ENCODE measurements around the gene HMCN2. TPM values are rescaled to one million over a fixed set of nuclear protein-coding genes. Genes with fewer than 3 reads are reported as not detected.

HMCN2 gene
- total and polyA plus RNA-seq, 2 of the 4 experiments (the other 2 are of a cell fraction): 0.02 TPM; not detected in 1

DNA sequence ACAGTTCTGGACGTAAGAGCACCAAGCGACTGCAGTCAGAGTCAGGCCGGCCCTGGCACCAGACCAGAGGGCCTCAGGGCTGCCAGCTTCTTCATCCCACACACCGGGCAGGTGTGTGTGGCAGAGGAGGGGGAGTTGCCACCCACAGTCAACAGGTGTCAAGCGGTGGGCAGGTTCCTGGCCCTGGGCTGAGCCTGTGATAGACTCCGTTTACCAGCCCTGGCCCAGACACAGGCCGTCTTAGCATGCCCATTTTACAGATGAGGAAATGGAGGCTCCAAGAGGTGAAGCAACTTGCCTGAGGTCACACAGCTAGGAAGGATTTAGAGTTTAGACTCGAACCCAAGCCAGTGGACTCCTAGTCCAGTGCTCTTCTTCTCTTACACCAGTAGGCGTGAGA is 71.8 kb downstream of the HMCN2 start:
- Histone ChIP-seq H3K9me3 (ENCODE audit: control insufficient read depth, insufficient read depth, low read length) (no peaks in the 10 kb centered on the region), H2AK5ac (ENCODE audit: low read depth, low read length) (no peak overlapping the region), H2AK9ac (replicated peaks; ENCODE audit: low read depth, low read length, poor library complexity) (no peak overlapping the region), H3K18ac (ENCODE audit: low read depth, low read length) (no peak overlapping the region), H3K27me3 (ENCODE audit: control insufficient read depth, insufficient read depth, low read length) (peaks cover 28% of the 10 kb centered on the region), H3K4me3 (ENCODE audit: insufficient read depth, low read depth, low read length) (no peak overlapping the region), H3K56ac (ENCODE audit: extremely low read depth, insufficient read depth, low read length) (no peak overlapping the region), H2BK120ac (ENCODE audit: low read depth, low read length) (no peak overlapping the region), H2BK5ac (ENCODE audit: low read depth, low read length, poor library complexity, severe bottlenecking) (no peak overlapping the region), H3K27ac (ENCODE audit: insufficient read depth, low read length) (no peak overlapping the region), H3K4me2 (ENCODE audit: low read depth, low read length) (no peak overlapping the region), H4K91ac (ENCODE audit: insufficient read depth, low read depth, low read length) (no peak overlapping the region), H3K23ac (ENCODE audit: low read depth, low read length) (no peak overlapping the region), H2AFZ (replicated peaks; ENCODE audit: low read length, poor library complexity) (no peak overlapping the region), H3K4me1 (ENCODE audit: control insufficient read depth, insufficient read depth, low read length) (peaks cover 3% of the 10 kb centered on the region; the same call in 1 of the 2 replicates), H3K9me1 (ENCODE audit: insufficient read depth, low read length) (no peaks in the 10 kb centered on the region), H4K5ac (ENCODE audit: low read depth, low read length) (no peak overlapping the region), H4K8ac (ENCODE audit: low read depth in 2 of 2, low read length in 2 of 2) (no peak overlapping the region), H3K9ac (ENCODE audit: low read depth, low read length) (no peak overlapping the region), H2BK15ac (ENCODE audit: low read depth, low read length) (no peak overlapping the region), H3K14ac (replicated peaks; ENCODE audit: low read depth, low read length) (no peak overlapping the region), H4K20me1 (ENCODE audit: insufficient read depth, low read length) (no peaks in the 10 kb centered on the region), H3K4ac (ENCODE audit: low read depth, low read length) (no peak overlapping the region), H3K36me3 (ENCODE audit: control insufficient read depth, insufficient read depth, low read length) (no peaks in the 10 kb centered on the region), H3K79me1 (ENCODE audit: low read depth in 1 of 2, low read length in 2 of 2) (no peaks in the 10 kb centered on the region), H2BK20ac (ENCODE audit: low read depth, low read length) (no peak overlapping the region)
- no CpG with 5 or more reads among the region's 9 CpGs for WGBS, 2 experiments (ENCODE audit: extremely low coverage in 2 of 2, insufficient read length in 1 of 2)
- no peak for DNase-seq
- CTCF ChIA-PET: no interaction called here
- in situ Hi-C loops (cut with MboI; ENCODE audit: low sequenced_read_pairs): loop anchor here (5.0 kb wide), 1 partner anchor 225 kb away; no protein-coding TSS in a partner anchor
- TF ChIP-seq, protein P1, sequence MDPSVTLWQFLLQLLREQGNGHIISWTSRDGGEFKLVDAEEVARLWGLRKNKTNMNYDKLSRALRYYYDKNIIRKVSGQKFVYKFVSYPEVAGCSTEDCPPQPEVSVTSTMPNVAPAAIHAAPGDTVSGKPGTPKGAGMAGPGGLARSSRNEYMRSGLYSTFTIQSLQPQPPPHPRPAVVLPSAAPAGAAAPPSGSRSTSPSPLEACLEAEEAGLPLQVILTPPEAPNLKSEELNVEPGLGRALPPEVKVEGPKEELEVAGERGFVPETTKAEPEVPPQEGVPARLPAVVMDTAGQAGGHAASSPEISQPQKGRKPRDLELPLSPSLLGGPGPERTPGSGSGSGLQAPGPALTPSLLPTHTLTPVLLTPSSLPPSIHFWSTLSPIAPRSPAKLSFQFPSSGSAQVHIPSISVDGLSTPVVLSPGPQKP (IDR thresholded peaks at IDR 0.05; ENCODE audit: borderline replicate concordance, low read depth, low read length): no peak
- TF ChIP-seq, protein P2, sequence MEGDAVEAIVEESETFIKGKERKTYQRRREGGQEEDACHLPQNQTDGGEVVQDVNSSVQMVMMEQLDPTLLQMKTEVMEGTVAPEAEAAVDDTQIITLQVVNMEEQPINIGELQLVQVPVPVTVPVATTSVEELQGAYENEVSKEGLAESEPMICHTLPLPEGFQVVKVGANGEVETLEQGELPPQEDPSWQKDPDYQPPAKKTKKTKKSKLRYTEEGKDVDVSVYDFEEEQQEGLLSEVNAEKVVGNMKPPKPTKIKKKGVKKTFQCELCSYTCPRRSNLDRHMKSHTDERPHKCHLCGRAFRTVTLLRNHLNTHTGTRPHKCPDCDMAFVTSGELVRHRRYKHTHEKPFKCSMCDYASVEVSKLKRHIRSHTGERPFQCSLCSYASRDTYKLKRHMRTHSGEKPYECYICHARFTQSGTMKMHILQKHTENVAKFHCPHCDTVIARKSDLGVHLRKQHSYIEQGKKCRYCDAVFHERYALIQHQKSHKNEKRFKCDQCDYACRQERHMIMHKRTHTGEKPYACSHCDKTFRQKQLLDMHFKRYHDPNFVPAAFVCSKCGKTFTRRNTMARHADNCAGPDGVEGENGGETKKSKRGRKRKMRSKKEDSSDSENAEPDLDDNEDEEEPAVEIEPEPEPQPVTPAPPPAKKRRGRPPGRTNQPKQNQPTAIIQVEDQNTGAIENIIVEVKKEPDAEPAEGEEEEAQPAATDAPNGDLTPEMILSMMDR (conservative IDR thresholded peaks at IDR 0.05; ENCODE audit: low read depth, low read length): no peak
- no peak for TF ChIP-seq CEBPB (IDR thresholded peaks at IDR 0.05; ENCODE audit: low read depth, low read length)
- no peak for TF ChIP-seq NFE2L2 (IDR thresholded peaks at IDR 0.05; ENCODE audit: low read depth, low read length)
- TF ChIP-seq RCOR1 (IDR thresholded peaks at IDR 0.05; ENCODE audit: insufficient replicate concordance, low read length): no peak
- TF ChIP-seq MAFK (IDR thresholded peaks at IDR 0.05; ENCODE audit: low read depth, low read length): no peak
- no peak for TF ChIP-seq RAD21 (IDR thresholded peaks at IDR 0.05; ENCODE audit: low read length)
- no peak for TF ChIP-seq MXI1 (IDR thresholded peaks at IDR 0.05; ENCODE audit: borderline replicate concordance, low read depth, low read length)
- no peak for TF ChIP-seq CHD1 (IDR thresholded peaks at IDR 0.05; ENCODE audit: low read depth, low read length)
- intact Hi-C loops (cut with micrococcal nuclease): loop anchor here (10.0 kb wide), 1 partner anchor 63 kb away; no protein-coding TSS in a partner anchor
- no peak for ATAC-seq (ENCODE audit: low read depth)
- BruUV-seq (replicated peaks): no TSS peak
- dilution Hi-C loops (cut with HindIII; ENCODE audit: low sequenced_read_pairs, unreplicated experiment): no loop called here
- POLR2A ChIA-PET (ENCODE audit: unreplicated experiment): interaction anchor here (1.2 kb wide), 1 partner anchor 14 kb away, joined by 3 read pairs; no protein-coding TSS in a partner anchor
